H9 (cell line): ENCODE results near the gene PDCD7. TPM values are rescaled to one million over a fixed set of nuclear protein-coding genes. Genes with fewer than 3 reads are reported as not detected.

Experiments used
- DNase-seq: peaks from one replicate; pipeline ENCODE4 v3.0.0-alpha.2; 2017
- H2AFZ ChIP-seq: one replicate; pipeline ENCODE4 v1.6.1; 2013; ENCODE audit warnings: mild to moderate bottlenecking, low read length, control low read depth, moderate library complexity
- H2AK5ac ChIP-seq: 2 replicates; pipeline ENCODE4 v1.6.1; 2013; ENCODE audit warnings: low read length, control low read depth, mixed read lengths; ENCODE audit not compliant: insufficient read length
- H2BK120ac ChIP-seq: one replicate; pipeline ENCODE4 v1.6.1; 2013; ENCODE audit warnings: low read depth, mild to moderate bottlenecking, low read length, control low read depth, inconsistent platforms; ENCODE audit not compliant: poor library complexity, severe bottlenecking
- H2BK12ac ChIP-seq: 2 replicates; pipeline ENCODE4 v1.6.1; 2013; ENCODE audit warnings: low read length, control low read depth, mixed read lengths, low read depth; ENCODE audit not compliant: insufficient read length
- H2BK15ac ChIP-seq: 2 replicates; pipeline ENCODE4 v1.6.1; 2013; ENCODE audit warnings: low read depth, low read length, control low read depth
- H2BK20ac ChIP-seq: one replicate; pipeline ENCODE4 v1.6.1; 2013; ENCODE audit warnings: low read depth, mild to moderate bottlenecking, low read length, control low read depth, inconsistent platforms; ENCODE audit not compliant: poor library complexity, severe bottlenecking
- H2BK5ac ChIP-seq: 2 replicates; pipeline ENCODE4 v1.6.1; 2013; ENCODE audit warnings: low read length, control low read depth, mixed read lengths; ENCODE audit not compliant: insufficient read length
- H3K14ac ChIP-seq: 2 replicates; pipeline ENCODE4 v1.6.1; 2013; ENCODE audit warnings: low read length, control low read depth; ENCODE audit not compliant: insufficient read depth
- H3K18ac ChIP-seq: 2 replicates; pipeline ENCODE4 v1.6.1; 2013; ENCODE audit warnings: low read depth, mild to moderate bottlenecking, mixed read lengths, low read length, control low read depth; ENCODE audit not compliant: insufficient read length
- H3K23ac ChIP-seq: 2 replicates; pipeline ENCODE4 v1.6.1; 2013; ENCODE audit warnings: low read length, control low read depth, mixed read lengths, low read depth; ENCODE audit not compliant: insufficient read length
- H3K23me2 ChIP-seq: 2 replicates; pipeline ENCODE4 v1.6.1; 2013; ENCODE audit warnings: low read depth, mild to moderate bottlenecking, mixed read lengths, low read length, control low read depth; ENCODE audit not compliant: insufficient read length, poor library complexity, severe bottlenecking
- H3K27ac ChIP-seq: 2 replicates; pipeline ENCODE4 v1.5.1; 2013; ENCODE audit warnings: low read length, control low read depth, mixed read lengths, low read depth; ENCODE audit not compliant: insufficient read length
- H3K27me3 ChIP-seq: 2 replicates; pipeline ENCODE4 v1.6.1; 2013; ENCODE audit warnings: low read length, control low read depth, inconsistent platforms; ENCODE audit not compliant: insufficient read depth
- H3K4ac ChIP-seq: 2 replicates; pipeline ENCODE4 v1.6.1; 2013; ENCODE audit warnings: low read depth, mild to moderate bottlenecking, control low read depth, inconsistent platforms, low read length, moderate library complexity
- H3K4me1 ChIP-seq: 2 replicates; pipeline ENCODE4 v1.6.1; 2013; ENCODE audit warnings: low read length, control low read depth, inconsistent platforms; ENCODE audit not compliant: insufficient read depth
- H3K4me2 ChIP-seq: 2 replicates; pipeline ENCODE4 v1.6.1; 2013; ENCODE audit warnings: low read length, control low read depth, mixed read lengths; ENCODE audit not compliant: insufficient read length, insufficient read depth
- H3K56ac ChIP-seq: 2 replicates; pipeline ENCODE4 v1.6.1; 2013; ENCODE audit warnings: low read depth, mild to moderate bottlenecking, mixed read lengths, low read length, control low read depth; ENCODE audit not compliant: insufficient read length
- H3K79me1 ChIP-seq: 2 replicates; pipeline ENCODE4 v1.6.1; 2013; ENCODE audit warnings: low read depth, mild to moderate bottlenecking, moderate library complexity, low read length, control low read depth, inconsistent platforms; ENCODE audit not compliant: insufficient read depth, poor library complexity, severe bottlenecking
- H3K79me2 ChIP-seq: 2 replicates; pipeline ENCODE4 v1.6.1; 2013; ENCODE audit warnings: low read length, control low read depth, inconsistent platforms; ENCODE audit not compliant: insufficient read depth
- H3K9ac ChIP-seq: 2 replicates; pipeline ENCODE4 v1.6.1; 2013; ENCODE audit warnings: low read length, control low read depth, mixed read lengths; ENCODE audit not compliant: insufficient read length; ENCODE audit errors: extremely low read depth
- H3K9me3 ChIP-seq: one replicate; pipeline ENCODE4 v1.6.1; 2013; ENCODE audit warnings: low read depth, low read length, inconsistent platforms; ENCODE audit not compliant: control insufficient read depth
- H3T11ph ChIP-seq: one replicate; pipeline ENCODE4 v1.6.1; 2013; ENCODE audit warnings: mild to moderate bottlenecking, low read length, control low read depth, inconsistent platforms
- H4K20me1 ChIP-seq: one replicate; pipeline ENCODE4 v1.6.1; 2013; ENCODE audit not compliant: control insufficient read depth, insufficient read length, insufficient read depth
- H4K5ac ChIP-seq: 2 replicates; pipeline ENCODE4 v1.6.1; 2013; ENCODE audit warnings: low read depth, mild to moderate bottlenecking, mixed read lengths, low read length, control low read depth; ENCODE audit not compliant: insufficient read length
- H4K8ac ChIP-seq: replicated peaks from 2 replicates; pipeline ENCODE4 v1.6.1; 2013; ENCODE audit warnings: low read length, control low read depth, mixed read lengths, low read depth; ENCODE audit not compliant: insufficient read length
- H4K91ac ChIP-seq: 2 replicates; pipeline ENCODE4 v1.6.1; 2013; ENCODE audit warnings: low read depth, mild to moderate bottlenecking, moderate library complexity, mixed read lengths, low read length, control low read depth; ENCODE audit not compliant: insufficient read length
- H3K27ac Mint-ChIP-seq, 3 experiments: 2 replicates in 2 of 3; 3 replicates in 1 of 3; pipeline ENCODE4 v1.8.0; 2020 to 2021; ENCODE audit warnings: mixed read lengths in 3 of 3, mild to moderate bottlenecking in 1 of 3, moderate library complexity in 1 of 3
- H3K27me3 Mint-ChIP-seq: 2 replicates; pipeline ENCODE4 v1.8.0; 2021; ENCODE audit warnings: low read depth, mild to moderate bottlenecking, moderate library complexity, mixed read lengths
- H3K36me3 Mint-ChIP-seq, 3 experiments: 2 replicates in 2 of 3; 3 replicates in 1 of 3; pipeline ENCODE4 v1.8.0; 2020 to 2021; ENCODE audit warnings: low read depth in 3 of 3, mixed read lengths in 3 of 3; ENCODE audit not compliant: insufficient read depth in 1 of 3
- H3K4me1 Mint-ChIP-seq, 2 experiments: 2 replicates each; pipeline ENCODE4 v1.8.0; 2020; ENCODE audit warnings: mixed read lengths in 2 of 2
- H3K4me3 Mint-ChIP-seq, 2 experiments: 2 replicates in 1 of 2; 3 replicates in 1 of 2; pipeline ENCODE4 v1.8.0; 2020 to 2021; ENCODE audit warnings: mild to moderate bottlenecking in 2 of 2, mixed read lengths in 2 of 2, moderate library complexity in 1 of 2
- H3K9me3 Mint-ChIP-seq, 2 experiments: 2 replicates in 1 of 2; 3 replicates in 1 of 2; pipeline ENCODE4 v1.8.0; 2020; ENCODE audit warnings: mild to moderate bottlenecking in 2 of 2, mixed read lengths in 2 of 2, moderate library complexity in 1 of 2
- CTCF ChIP-seq: fragments of 200-600 bp; sonication (generic); conservative IDR thresholded peaks from 3 replicates; pipeline ENCODE4 v1.8.0; 2021; ENCODE audit warnings: antibody characterized with exemption, mild to moderate bottlenecking
- WGBS: extraction: QIAGEN DNeasy Blood & Tissue Kit; methylation state at CpG from one replicate; pipeline ENCODE4 v1.1.7; 2013; ENCODE audit warnings: missing lambda C conversion rate, low lambda C conversion rate, mixed read lengths; ENCODE audit not compliant: insufficient read length; ENCODE audit errors: extremely low coverage; 5-methylcytosine and 5-hydroxymethylcytosine counted together
- total RNA-seq: library from RNA; stranded (reverse); gene quantifications from 2 replicates; pipeline ENCODE4 v1.2.1, GENCODE V29; 2021

PDCD7 gene
- total RNA-seq, 1 experiment from 2014 or later, result 35.2 TPM

DNA sequence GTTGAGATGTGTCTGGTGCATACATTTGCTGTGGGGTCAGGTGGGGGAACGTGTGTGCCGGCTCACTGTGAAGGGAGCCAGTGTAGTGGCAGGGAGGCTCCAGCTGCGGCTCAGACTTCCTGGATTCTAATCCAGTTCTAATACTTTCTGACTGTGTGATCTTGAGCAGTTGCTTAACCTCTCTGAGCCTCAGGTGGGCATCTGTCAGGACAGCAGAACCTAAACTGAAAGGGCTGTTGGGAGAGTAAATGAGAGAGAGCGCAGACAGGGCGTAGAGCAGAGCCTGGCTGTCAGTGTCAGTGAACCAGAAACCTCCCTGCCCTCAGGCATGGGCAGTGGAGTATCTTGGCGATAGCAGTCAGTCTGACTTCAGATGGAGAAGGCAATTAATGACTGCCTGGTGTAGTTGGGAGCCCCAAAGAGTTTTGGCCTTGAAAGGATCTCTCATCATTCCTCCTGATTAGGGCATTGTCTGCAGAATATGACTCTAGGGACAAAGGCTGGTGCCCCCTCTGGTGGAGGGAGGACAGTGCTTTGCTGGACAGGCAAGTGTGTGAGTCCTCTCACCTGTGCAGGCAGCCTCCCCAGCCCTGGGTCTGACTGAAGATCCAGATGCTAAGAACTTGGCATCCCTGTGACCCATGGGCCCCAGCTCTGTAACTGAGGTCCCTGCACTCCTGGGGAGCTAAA, 47.5 kb downstream of the PDCD7 start:
- Histone ChIP-seq H3K9ac (no peak overlapping the region), H4K5ac (no peak overlapping the region), H2BK20ac (no peak overlapping the region), H4K8ac (no peak overlapping the region), H3K23me2 (no peaks in the 10 kb centered on the region), H2AFZ (no peak overlapping the region), H4K91ac (no peak overlapping the region), H3T11ph (no peak overlapping the region), H2BK5ac (no peak overlapping the region), H3K79me2 (no peaks in the 10 kb centered on the region), H4K20me1 (no peaks in the 10 kb centered on the region), H3K4me2 (no peak overlapping the region), H3K79me1 (no peaks in the 10 kb centered on the region), H3K14ac (no peak overlapping the region), H3K27me3 (no peaks in the 10 kb centered on the region), H3K9me3 (no peaks in the 10 kb centered on the region), H3K27ac (no peak overlapping the region), H2BK12ac (no peak overlapping the region), H3K56ac (no peak overlapping the region), H3K23ac (no peak overlapping the region), H2AK5ac (no peak overlapping the region), H3K4ac (no peak overlapping the region), H3K4me1 (peaks cover 16% of the 10 kb centered on the region; the same call in 1 of the 2 replicates), H2BK15ac (no peak overlapping the region), H3K18ac (no peak overlapping the region), H2BK120ac (no peak overlapping the region)
- no CpG with 5 or more reads among the region's 6 CpGs for WGBS
- Mint-ChIP-seq H3K9me3 (no peaks in the 10 kb centered on the region; a peak in 1 of 5 replicates), H3K4me1 (peaks cover 62 to 77% of the 10 kb centered on the region in 2 experiments), H3K4me3 (no peak overlapping the region), H3K27me3 (peaks cover 21% of the 10 kb centered on the region), H3K36me3 (no peaks in the 10 kb centered on the region), H3K27ac (no peak overlapping the region)
- peak; percentile 82 for DNase-seq
- TF ChIP-seq CTCF, result peak; percentile 70
